K562 (cell line): ENCODE measurements around the gene P4HB. TPM values are rescaled to one million over a fixed set of nuclear protein-coding genes. Genes with fewer than 3 reads are reported as not detected.

Experiments
- ATAC-seq: fragments of 200-7000 bp; cut with Tn5 transposase; 3 replicates; pipeline ENCODE4 v1.9.1; 2020; ENCODE audit warnings: moderate library complexity
- BruUV-seq: library from RNA; stranded (reverse); fragments of 400-500 nt; replicated peaks from 2 replicates; lab custom pipeline; 2021; lab: Mats Ljungman, UMichigan
- CTCF ChIA-PET: fragments of 300-600 bp; formaldehyde crosslinking; extraction: SDS; loops from one replicate; lab custom pipeline; 2021; ENCODE audit warnings: low intra/inter-chr PET ratio; lab: Yijun Ruan, JAX
- POLR2A ChIA-PET: fragments of 300-600, 350-650 bp; sonication (Branson Sonifier 250); formaldehyde crosslinking; extraction: SDS; loops from one replicate; lab custom pipeline; 2021; ENCODE audit warnings: antibody characterized with exemption, inconsistent platforms; lab: Yijun Ruan, JAX
- DNase-seq, 4 experiments: peaks; one replicate each; pipeline versions ENCODE4 v3.0.0 to v3.0.0-alpha.2; 2011 to 2018; ENCODE audit warnings: low spot score in 3 of 4, mixed read lengths in 3 of 4; ENCODE audit errors: extremely low read depth in 1 of 4
- FAIRE-seq: peaks from 2 replicates; lab custom pipeline; 2011; peaks lifted over from hg19 to GRCh38; lab: Jason Lieb, UNC
- H2AFZ ChIP-seq: 2 replicates; pipeline ENCODE4 v1.6.0; 2011; ENCODE audit warnings: low read depth, low read length, control low read depth, inconsistent platforms
- H3K27ac ChIP-seq: fragments of 200-600 bp; 3 replicates; pipeline ENCODE4 v1.8.0; 2011; ENCODE audit warnings: low read depth, mild to moderate bottlenecking, control low read depth, inconsistent platforms, low read length, moderate library complexity, mixed read lengths; ENCODE audit errors: extremely low read depth
- H3K27me3 ChIP-seq, 2 experiments: fragments of 300-600 bp in 1 of 2; 2 replicates in 1 of 2; 3 replicates in 1 of 2; pipeline versions ENCODE4 v1.6.0 to v1.8.0; 2011; ENCODE audit warnings: inconsistent platforms in 2 of 2, low read length in 2 of 2, mild to moderate bottlenecking in 1 of 2, mixed read lengths in 1 of 2, moderate library complexity in 1 of 2; ENCODE audit not compliant: control insufficient read depth in 2 of 2, insufficient read depth in 2 of 2
- H3K36me3 ChIP-seq: fragments of 300-600 bp; 3 replicates; pipeline ENCODE4 v1.8.0; 2011; ENCODE audit warnings: mild to moderate bottlenecking, low read length, inconsistent platforms; ENCODE audit not compliant: control insufficient read depth, insufficient read depth
- H3K4me1 ChIP-seq, 2 experiments: fragments of 200-600 bp in 1 of 2; replicated peaks in 1 of 2; 2 replicates in 1 of 2; 3 replicates in 1 of 2; pipeline versions ENCODE4 v1.5.1 to v1.8.0; 2011; ENCODE audit warnings: inconsistent platforms in 2 of 2, low read length in 2 of 2, mild to moderate bottlenecking in 1 of 2, mixed read lengths in 1 of 2, moderate library complexity in 1 of 2; ENCODE audit not compliant: control insufficient read depth in 2 of 2, insufficient read depth in 2 of 2
- H3K4me2 ChIP-seq: 2 replicates; pipeline ENCODE4 v1.6.1; 2011; ENCODE audit warnings: low read length, control low read depth, inconsistent platforms, mixed read lengths; ENCODE audit not compliant: insufficient read depth
- H3K4me3 ChIP-seq: fragments of 200-600 bp; sonication (generic), shearing (Covaris generic); 2 replicates; pipeline ENCODE4 v1.5.1; 2016; ENCODE audit warnings: control low read depth, inconsistent platforms
- H3K79me2 ChIP-seq: fragments of 200-600 bp; 3 replicates; pipeline ENCODE4 v1.8.0; 2011; ENCODE audit warnings: low read length, inconsistent platforms; ENCODE audit not compliant: control insufficient read depth, insufficient read depth
- H3K9ac ChIP-seq, 2 experiments: 2 replicates each; pipeline versions ENCODE4 v1.6.0 to v1.6.1; 2011; ENCODE audit warnings: low read depth in 2 of 2, low read length in 2 of 2, control low read depth in 1 of 2, inconsistent platforms in 1 of 2, mild to moderate bottlenecking in 1 of 2, mixed read lengths in 1 of 2; ENCODE audit not compliant: insufficient read depth in 1 of 2
- H3K9me1 ChIP-seq: one replicate; pipeline ENCODE4 v1.6.0; 2011; ENCODE audit warnings: inconsistent platforms, mild to moderate bottlenecking, low read length, moderate library complexity; ENCODE audit not compliant: control insufficient read depth, insufficient read depth
- H3K9me3 ChIP-seq: replicated peaks from 2 replicates; pipeline ENCODE4 v1.5.1; 2011; ENCODE audit warnings: low read depth, low read length, inconsistent platforms; ENCODE audit not compliant: control insufficient read depth, insufficient read depth
- H4K20me1 ChIP-seq: replicated peaks from 2 replicates; pipeline ENCODE4 v1.6.1; 2011; ENCODE audit warnings: low read length, inconsistent platforms, mixed read lengths; ENCODE audit not compliant: control insufficient read depth, insufficient read depth
- CSDE1 ChIP-seq, 2 experiments: fragments of 450-650 bp; IDR thresholded peaks; 2 replicates each; pipeline ENCODE4 v1.6.1; 2016; ENCODE audit warnings: mild to moderate bottlenecking in 1 of 2
- IRF1 ChIP-seq: sonication (generic); formaldehyde crosslinking; IDR thresholded peaks from 2 replicates; pipeline ENCODE4 v1.8.0; 2022; ENCODE audit warnings: missing genetic modification reagents, mild to moderate bottlenecking, borderline replicate concordance
- NRF1 ChIP-seq, 2 experiments: fragments of 450-650 bp; IDR thresholded peaks in 1 of 2; conservative IDR thresholded peaks in 1 of 2; 2 replicates each; pipeline ENCODE4 v1.6.1; 2014; ENCODE audit warnings: mild to moderate bottlenecking in 2 of 2
- REST ChIP-seq, 2 experiments: fragments of 450-650 bp; formaldehyde crosslinking in 1 of 2; IDR thresholded peaks; 2 replicates each; pipeline versions ENCODE4 v1.4.0 to v1.6.1; 2014 to 2020; ENCODE audit warnings: mild to moderate bottlenecking in 2 of 2, borderline replicate concordance in 1 of 2, low read depth in 1 of 2
- XRCC4 ChIP-seq: IDR thresholded peaks from one replicate; pipeline ENCODE4 v1.6.1; 2011; ENCODE audit not compliant: insufficient read depth, insufficient read length; ENCODE audit errors: extremely low read depth
- ZNF444 ChIP-seq: fragments of 250-450 bp; sonication (Bioruptor Pico); IDR thresholded peaks from 2 replicates; pipeline ENCODE4 v1.4.0; 2020; ENCODE audit warnings: mild to moderate bottlenecking, moderate library complexity
- WGBS: fragments of 100-300 bp; shearing (Covaris generic); methylation state at CpG from one replicate; pipeline ENCODE4 v1.1.6; 2016; ENCODE audit warnings: low coverage, mixed read lengths; ENCODE audit not compliant: insufficient coverage; ENCODE audit errors: missing lambda C conversion rate; 5-methylcytosine and 5-hydroxymethylcytosine counted together
- in situ Hi-C: fragments of 300-500 bp; cut with MboI; formaldehyde crosslinking; loops from 4 replicates; pipeline ENCODE4 v1.15.0; 2018; ENCODE audit warnings: inconsistent platforms, mixed read lengths
- intact Hi-C: fragments of 100-400 bp; cut with micrococcal nuclease; formaldehyde crosslinking; loops from 2 replicates; pipeline ENCODE4 v1.14.2; 2022
- polyA plus RNA-seq, 8 experiments: library from polyadenylated mRNA; depleted of rRNA in 4 of 8; stranded (reverse) in 5 of 8; unstranded in 3 of 8; fragments of >200 nt; fragmentation: Nextera tagmentation in 2 of 8; fragmentation: Illumina TruSeq in 1 of 8; extraction: Ambion mirVana in 2 of 8; extraction: Trizol in 1 of 8; gene quantifications; 2 replicates each; pipeline versions ENCODE4 v1.2.1 to v1.2.3, GENCODE V29; 2011 to 2014; ENCODE audit warnings: inconsistent platforms in 1 of 8, missing spikeins in 1 of 8
- total RNA-seq, 7 experiments: library from RNA; depleted of rRNA in 6 of 7; stranded (reverse); fragments of >200 nt in 6 of 7; fragmentation: Illumina TruSeq in 2 of 7; extraction: Trizol in 2 of 7; gene quantifications; 2 replicates each; pipeline versions ENCODE4 v1.2.1 to v1.2.3, GENCODE V29; 2011 to 2021; ENCODE audit warnings: low replicate concordance in 1 of 7

Gene P4HB
- total and polyA plus RNA-seq, 9 of the 15 experiments (the other 6 are each of a cell fraction or from before 2014, with no cell fraction given) = 4.4 to 645 (median 325) TPM

DNA sequence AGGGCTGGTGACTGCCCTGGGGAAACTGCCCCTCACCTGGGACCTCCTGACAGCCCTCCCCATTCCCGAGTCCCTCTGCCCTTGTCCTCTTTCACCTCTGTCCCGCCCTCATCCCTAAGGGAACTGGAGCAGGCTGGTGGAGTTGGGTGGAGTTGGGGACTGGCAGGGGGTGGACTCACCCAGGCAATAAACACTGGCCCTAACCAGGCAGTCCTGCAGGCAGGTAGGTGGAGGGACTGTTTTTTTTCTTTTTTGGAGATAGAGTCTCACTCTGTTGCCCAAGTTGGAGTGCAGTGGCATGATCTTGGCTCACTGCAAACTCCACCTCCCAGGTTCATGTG, 44.7 kb downstream of the P4HB start:
- ChIA-PET POLR2A (interaction anchor here (0.5 to 0.6 kb wide), 3 partner anchors 8 to 54 kb away, joined by 3 to 4 read pairs (median 4); no protein-coding TSS in a partner anchor), CTCF (no interaction called here)
- FAIRE-seq (no peak), ATAC-seq (no peak), DNase-seq (no peak)
- Histone ChIP-seq H3K9me3 (no peaks in the 10 kb centered on the region), H3K36me3 (no peaks in the 10 kb centered on the region), H3K4me1 (peaks cover 4 to 64% of the 10 kb centered on the region in 2 experiments; a peak in 4 of 5 replicates), H3K27ac (no peak overlapping the region), H3K9me1 (peaks cover 2% of the 10 kb centered on the region), H4K20me1 (no peaks in the 10 kb centered on the region; the same call in 1 of the 2 replicates), H3K4me2 (no peak overlapping the region), H3K27me3 (peaks cover 3 to 20% of the 10 kb centered on the region in 2 experiments; a peak in 4 of 5 replicates), H2AFZ (no peak overlapping the region), H3K4me3 (no peak overlapping the region), H3K9ac (0 out of 4 replicates have a peak overlapping the region, but pooled peaks of 1 of the 2 experiments have one; percentile 4), H3K79me2 (no peaks in the 10 kb centered on the region)
- 61% methylated on average over 2 of the region's 2 CpGs for WGBS
- TF ChIP-seq NRF1 (conservative IDR thresholded peaks at IDR 0.05 in 1 of 2, IDR thresholded peaks at IDR 0.05 in 1 of 2) (no peak), REST (IDR thresholded peaks at IDR 0.05; ENCODE audit: borderline replicate concordance) (no peak), REST (CRISPR knock-in tag; IDR thresholded peaks at IDR 0.05; ENCODE audit: low read depth) (no peak), ZNF444 (no peak), CSDE1 (IDR thresholded peaks at IDR 0.05) (no peak), IRF1 (CRISPR knock-in tag) (no peak), XRCC4 (no peak)
- in situ Hi-C loops (no loop called here), intact Hi-C loops (no loop called here)
- no TSS peak for BruUV-seq
